ENCODE results near the gene SPDYE16.
"Not testable (repeated sequence)": the region's sequence is repeated elsewhere in the genome, so short reads cannot be mapped to it uniquely, and the experiment has no call there.

SPDYE16 gene

GRCh38 chr7:76503244-76503643 is 39.9 kb downstream of the SPDYE16 start:
- not testable (repeated sequence) for DNase-seq

- DNase-seq: not testable (repeated sequence)
These were observed 40.3 kb downstream of the SPDYE16 start for GRCh38 chr7:76502836-76503235.

GRCh38 chr7:76502224-76502623 is 40.9 kb downstream of the SPDYE16 start:
- DNase-seq: not testable (repeated sequence)

GRCh38 chr7:76499924-76500241 is 43.2 kb downstream of the SPDYE16 start:
- not testable (repeated sequence) for DNase-seq

GRCh38 chr7:76499201-76499923 is 43.7 kb downstream of the SPDYE16 start:
- not testable (repeated sequence) for DNase-seq

GRCh38 chr7:76498583-76499200 is 44.4 kb downstream of the SPDYE16 start:
- DNase-seq: not testable (repeated sequence)

GRCh38 chr7:76497918-76498582 is 45.0 kb downstream of the SPDYE16 start:
- not testable (repeated sequence) for DNase-seq

- DNase-seq: not testable (repeated sequence)
These were observed 47.4 kb downstream of the SPDYE16 start for GRCh38 chr7:76495717-76496116.

GRCh38 chr7:76492139-76492538 is 51.0 kb downstream of the SPDYE16 start:
- not testable (repeated sequence) for DNase-seq

GRCh38 chr7:76487969-76488368 is 55.1 kb downstream of the SPDYE16 start:
- DNase-seq: not testable (repeated sequence)

- not testable (repeated sequence) for DNase-seq
These were observed 56.5 kb downstream of the SPDYE16 start for GRCh38 chr7:76486618-76487017.

- DNase-seq: not testable (repeated sequence)
These were observed 57.1 kb downstream of the SPDYE16 start for GRCh38 chr7:76485822-76486610.

- DNase-seq: not testable (repeated sequence)
These were observed 58.6 kb downstream of the SPDYE16 start for GRCh38 chr7:76484456-76484855.

GRCh38 chr7:76483081-76483480 is 60.0 kb downstream of the SPDYE16 start:
- not testable (repeated sequence) for DNase-seq

GRCh38 chr7:76482660-76483059 is 60.4 kb downstream of the SPDYE16 start:
- DNase-seq: not testable (repeated sequence)
